SU-DHL-6 (cell line): ENCODE results near the gene LRCH1.

Experiments
- CTCF ChIP-seq: fragments of 200-600 bp; sonication (generic); IDR thresholded peaks from one replicate; pipeline ENCODE4 v1.5.1; 2017; ENCODE audit warnings: antibody characterized with exemption, mild to moderate bottlenecking, low read length, moderate library complexity; ENCODE audit not compliant: insufficient read depth, poor library complexity, severe bottlenecking
- EZH2phosphoT487 ChIP-seq: fragments of 200-600 bp; sonication (generic), shearing (Covaris generic); conservative IDR thresholded peaks from 2 replicates; pipeline ENCODE4 v1.6.1; 2018; ENCODE audit warnings: mild to moderate bottlenecking, antibody characterized with exemption, low read length, moderate library complexity, mixed read lengths

- TF ChIP-seq CTCF (no peak), EZH2phosphoT487 (no peak)
These were observed 67.5 kb downstream of the LRCH1 start for GRCh38 chr13:46620471-46620870.
